Hepatocyte (in vitro differentiated cells): ENCODE measurements around the gene ATXN1. TPM values are rescaled to one million over a fixed set of nuclear protein-coding genes. Genes with fewer than 3 reads are reported as not detected.
A peak's percentile ranks its signal among the peaks of the same experiment; 100 is the strongest.

Experiments
- DNase-seq: peaks from one replicate; pipeline ENCODE4 v3.0.0-alpha.2; 2016; ENCODE audit warnings: low spot score
- H2AFZ ChIP-seq: fragments of 200-600 bp; sonication (generic); 2 replicates; pipeline ENCODE4 v1.6.0; 2016; ENCODE audit warnings: antibody characterized with exemption, mild to moderate bottlenecking
- H3K27ac ChIP-seq: fragments of 200-600 bp; sonication (generic); 2 replicates; pipeline ENCODE4 v1.5.1; 2016; ENCODE audit warnings: mild to moderate bottlenecking
- H3K27me3 ChIP-seq: fragments of 200-600 bp; sonication (generic); 2 replicates; pipeline ENCODE4 v1.6.1; 2016
- H3K36me3 ChIP-seq: fragments of 200-600 bp; sonication (generic); replicated peaks from 2 replicates; pipeline ENCODE4 v1.5.1; 2016; ENCODE audit warnings: low read depth; ENCODE audit not compliant: insufficient read depth
- H3K4me1 ChIP-seq: fragments of 200-600 bp; sonication (generic); 2 replicates; pipeline ENCODE4 v1.5.1; 2016; ENCODE audit warnings: mild to moderate bottlenecking, moderate library complexity; ENCODE audit not compliant: insufficient read depth
- H3K4me2 ChIP-seq: fragments of 200-600 bp; sonication (generic); 2 replicates; pipeline ENCODE4 v1.6.0; 2016
- H3K4me3 ChIP-seq: fragments of 200-600 bp; sonication (generic); 2 replicates; pipeline ENCODE4 v1.5.1; 2016; ENCODE audit warnings: mild to moderate bottlenecking
- H3K79me2 ChIP-seq: fragments of 200-600 bp; sonication (generic); 2 replicates; pipeline ENCODE4 v1.6.0; 2017; ENCODE audit warnings: mild to moderate bottlenecking
- H3K9me2 ChIP-seq: fragments of 200-600 bp; sonication (generic); replicated peaks from 2 replicates; pipeline ENCODE4 v1.6.0; 2017; ENCODE audit warnings: mild to moderate bottlenecking; ENCODE audit not compliant: insufficient read depth
- H3K9me3 ChIP-seq: fragments of 200-600 bp; sonication (generic); 2 replicates; pipeline ENCODE4 v1.5.1; 2016; ENCODE audit warnings: low read depth, mild to moderate bottlenecking
- H4K20me1 ChIP-seq: fragments of 200-600 bp; sonication (generic); 2 replicates; pipeline ENCODE4 v1.6.0; 2016; ENCODE audit warnings: mild to moderate bottlenecking; ENCODE audit not compliant: insufficient read depth, poor library complexity, severe bottlenecking
- CTCF ChIP-seq: fragments of 200-600 bp; sonication (generic); IDR thresholded peaks from 2 replicates; pipeline ENCODE4 v1.5.1; 2016; ENCODE audit warnings: antibody characterized with exemption, mild to moderate bottlenecking; ENCODE audit not compliant: poor library complexity
- EZH2 ChIP-seq: fragments of 200-600 bp; sonication (generic); IDR thresholded peaks from 2 replicates; pipeline ENCODE4 v1.6.1; 2016; ENCODE audit warnings: antibody characterized with exemption, mild to moderate bottlenecking, borderline replicate concordance
- EZH2phosphoT487 ChIP-seq: fragments of 200-600 bp; sonication (generic); IDR thresholded peaks from one replicate; pipeline ENCODE4 v1.6.1; 2018; ENCODE audit warnings: antibody characterized with exemption, mild to moderate bottlenecking, low read depth, moderate library complexity; ENCODE audit not compliant: unreplicated experiment, severe bottlenecking
- WGBS: methylation state at CpG from one replicate; pipeline ENCODE4 v1.1.6; 2016; ENCODE audit warnings: low lambda C conversion rate; ENCODE audit errors: missing lambda C conversion rate; 5-methylcytosine and 5-hydroxymethylcytosine counted together
- polyA plus RNA-seq: library from polyadenylated mRNA; unstranded; fragments of >200 nt; fragmentation: Nextera tagmentation; extraction: Ambion mirVana; gene quantifications from 2 replicates; pipeline ENCODE4 v1.2.1, GENCODE V29; 2016
- total RNA-seq: library from RNA; depleted of rRNA; stranded (reverse); fragments of >200 nt; gene quantifications from 2 replicates; pipeline ENCODE4 v1.2.3, GENCODE V29; 2014

The ATXN1 gene
- total and polyA plus RNA-seq, 2 experiments from 2014 or later: 14.7 to 32.6 TPM

DNA sequence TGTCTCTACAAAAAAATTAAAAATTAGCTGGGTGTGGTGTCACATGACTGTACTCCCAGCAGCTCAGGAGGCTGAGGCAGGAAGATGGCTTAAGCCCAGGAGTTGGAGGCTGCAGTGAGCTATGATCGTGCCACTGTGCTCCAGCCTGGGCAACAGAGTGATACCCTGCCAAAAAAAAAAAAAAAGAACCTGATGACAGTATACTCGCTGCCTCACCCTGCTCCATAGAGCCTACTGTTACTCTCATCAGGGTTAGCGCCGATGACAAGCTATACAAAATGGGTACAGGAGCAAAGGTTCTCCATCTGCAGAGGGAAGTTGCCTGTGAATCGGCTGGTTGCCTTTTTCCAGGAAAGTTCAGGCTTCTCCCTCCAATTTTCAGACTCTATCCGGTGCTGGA, 469.5 kb downstream of the ATXN1 start:
- Histone ChIP-seq H3K4me2 (no peak overlapping the region), H3K27me3 (no peaks in the 10 kb centered on the region), H3K4me3 (no peak overlapping the region), H3K27ac (no peak overlapping the region), H3K9me2 (no peaks in the 10 kb centered on the region), H3K9me3 (no peaks in the 10 kb centered on the region), H4K20me1 (no peaks in the 10 kb centered on the region), H3K36me3 (no peaks in the 10 kb centered on the region), H3K4me1 (no peaks in the 10 kb centered on the region), H2AFZ (no peak overlapping the region), H3K79me2 (no peaks in the 10 kb centered on the region)
- DNase-seq: no peak
- TF ChIP-seq CTCF: no peak
- TF ChIP-seq EZH2phosphoT487: no peak
- TF ChIP-seq EZH2: no peak
- WGBS: 94% methylated on average over 6 of the region's 6 CpGs

DNA sequence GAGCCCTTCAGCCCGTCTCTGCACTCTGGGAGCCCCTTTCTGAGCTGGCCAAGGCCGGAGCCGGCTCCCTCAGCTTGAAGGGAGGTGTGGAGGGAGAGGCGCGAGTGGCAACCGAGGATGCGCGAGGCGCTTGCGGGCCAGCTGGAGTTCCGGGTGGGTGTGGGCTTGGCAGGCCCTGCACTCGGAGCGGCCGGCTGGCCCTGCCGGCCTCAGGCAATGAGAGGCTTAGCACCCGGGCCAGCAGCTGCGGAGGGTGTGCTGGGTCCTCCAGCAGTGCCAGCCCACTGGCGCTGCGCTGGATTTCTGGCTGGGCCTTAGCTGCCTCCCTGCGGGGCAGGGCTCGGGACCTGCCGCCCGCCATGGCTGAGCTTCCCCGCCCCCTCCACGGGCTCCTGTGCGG, 473.1 kb downstream of the ATXN1 start:
- DNase-seq: no peak
- Histone ChIP-seq H3K27ac (no peak overlapping the region), H4K20me1 (no peaks in the 10 kb centered on the region), H3K9me3 (no peaks in the 10 kb centered on the region), H3K4me1 (no peaks in the 10 kb centered on the region), H3K4me2 (no peak overlapping the region), H3K9me2 (no peaks in the 10 kb centered on the region), H2AFZ (no peak overlapping the region), H3K4me3 (no peak overlapping the region), H3K27me3 (no peaks in the 10 kb centered on the region), H3K36me3 (no peaks in the 10 kb centered on the region), H3K79me2 (no peaks in the 10 kb centered on the region)
- 97% methylated on average over 23 of the region's 26 CpGs for WGBS
- TF ChIP-seq CTCF: no peak
- TF ChIP-seq EZH2phosphoT487: no peak
- no peak for TF ChIP-seq EZH2

- H2AFZ ChIP-seq: no peak overlapping the region
- H3K36me3 ChIP-seq: no peaks in the 10 kb centered on the region
- no peaks in the 10 kb centered on the region for H3K79me2 ChIP-seq
- no peaks in the 10 kb centered on the region for H3K9me3 ChIP-seq
- H3K4me2 ChIP-seq: peak overlapping the region; percentile 43
- no peak overlapping the region for H3K27ac ChIP-seq
- 48% methylated on average over 13 of the region's 15 CpGs for WGBS
- no peaks in the 10 kb centered on the region for H4K20me1 ChIP-seq
- H3K9me2 ChIP-seq: no peaks in the 10 kb centered on the region
- no peaks in the 10 kb centered on the region for H3K27me3 ChIP-seq
- H3K4me1 ChIP-seq: no peaks in the 10 kb centered on the region
- peak; percentile 75 for DNase-seq
- no peak overlapping the region for H3K4me3 ChIP-seq
- no peak for TF ChIP-seq EZH2phosphoT487
- no peak for TF ChIP-seq EZH2
- peak; percentile 64 for TF ChIP-seq CTCF
These were observed 475.1 kb downstream of the ATXN1 start for GRCh38 chr6:16286151-16286522.
